Sigmoid colon (tissue), 7 donors: ENCODE measurements around the gene SLC25A15. TPM values are rescaled to one million over a fixed set of nuclear protein-coding genes. Genes with fewer than 3 reads are reported as not detected.
A peak's percentile ranks its signal among the peaks of the same experiment; 100 is the strongest.

Experiments
- DNase-seq: peaks from one replicate; pipeline ENCODE4 v3.0.0-alpha.2; 2019
- H3K27ac ChIP-seq, 4 donors: fragments of 200-600 bp; sonication (generic); one replicate each; pipeline ENCODE4 v1.5.1; 2016 to 2019; ENCODE audit warnings: mild to moderate bottlenecking in 1 of 4
- H3K27me3 ChIP-seq, 3 donors: fragments of 200-600 bp; sonication (generic); one replicate each; pipeline ENCODE4 v1.5.1; 2019; ENCODE audit warnings: mild to moderate bottlenecking in 1 of 3
- H3K36me3 ChIP-seq, 4 donors: fragments of 200-600 bp; sonication (generic); one replicate each; pipeline ENCODE4 v1.5.1; 2016 to 2019
- H3K4me1 ChIP-seq, 4 donors: fragments of 200-600 bp; sonication (generic); one replicate each; pipeline ENCODE4 v1.5.1; 2017 to 2019
- H3K4me3 ChIP-seq, 4 donors: fragments of 200-600 bp; sonication (generic); one replicate each; pipeline ENCODE4 v1.5.1; 2017 to 2019; ENCODE audit warnings: mild to moderate bottlenecking in 2 of 4, moderate library complexity in 1 of 4
- H3K9me3 ChIP-seq, 4 donors: fragments of 200-600 bp in 3 of 4; sonication (generic) in 3 of 4; one replicate each; pipeline versions ENCODE4 v1.5.1 to v1.6.1; 2013 to 2019
- CTCF ChIP-seq, 4 experiments: fragments of 450-650 bp in 3 of 4; fragments of 200-600 bp in 1 of 4; IDR thresholded peaks; one replicate each; pipeline ENCODE4 v1.5.1; 2016 to 2019; ENCODE audit warnings: antibody characterized with exemption in 4 of 4, mild to moderate bottlenecking in 3 of 4, moderate library complexity in 2 of 4
- EP300 ChIP-seq, 4 donors: sonication (generic); formaldehyde crosslinking; IDR thresholded peaks; one replicate each; pipeline ENCODE4 v1.6.1; 2017; ENCODE audit warnings: antibody characterized with exemption in 4 of 4
- POLR2A ChIP-seq, 2 donors: fragments of 450-650 bp; IDR thresholded peaks; one replicate each; pipeline ENCODE4 v1.6.1; 2016; ENCODE audit warnings: antibody characterized with exemption in 2 of 2, mild to moderate bottlenecking in 2 of 2, moderate library complexity in 2 of 2
- POLR2AphosphoS5 ChIP-seq, 4 donors: sonication (generic); formaldehyde crosslinking; IDR thresholded peaks; one replicate each; pipeline ENCODE4 v1.6.1; 2017; ENCODE audit warnings: antibody characterized with exemption in 4 of 4
- WGBS, 2 donors: extraction: QIAGEN DNeasy Blood & Tissue Kit; methylation state at CpG; one replicate each; pipeline ENCODE4 v1.1.7; 2013; 5-methylcytosine and 5-hydroxymethylcytosine counted together
- intact Hi-C: fragments of 100-400 bp; cut with DNase I; formaldehyde crosslinking; loops from one replicate; pipeline ENCODE4 v1.15.1; 2023
- polyA plus RNA-seq, 3 donors: library from polyadenylated mRNA; stranded (reverse); fragments of 200-250 nt; gene quantifications; one replicate each; pipeline ENCODE4 v1.2.3, GENCODE V29; 2013
- total RNA-seq, 4 donors: library from RNA; depleted of rRNA; stranded (reverse); fragments of >200 nt; gene quantifications; one replicate each; pipeline ENCODE4 v1.1.0, GENCODE V29; 2016
- donor health status: healthy with polysubstance abuse.
- donor health status: Bipolar disorder and iron deficiency.
- donor health status: healthy.

Gene SLC25A15
- total and polyA plus RNA-seq, 7 donors, result 0.55 to 6.5 (median 3.6) TPM

- WGBS, 2 donors, result 21 to 53% methylated on average over 3 of the region's 3 CpGs
- TF ChIP-seq CTCF (IDR thresholded peaks at IDR 0.05) (no peak), POLR2AphosphoS5 (IDR thresholded peaks at IDR 0.05) (no peak), EP300 (IDR thresholded peaks at IDR 0.05) (no peak)
- Histone ChIP-seq H3K4me1 (peaks cover 0 to 9% (median 0%) of the 10 kb centered on the region in 4 donors), H3K36me3 (no peaks in the 10 kb centered on the region), H3K9me3 (no peaks in the 10 kb centered on the region), H3K27me3 (no peaks in the 10 kb centered on the region), H3K4me3 (no peak overlapping the region), H3K27ac (peak overlapping the region in 1 of 4 donors; percentile 13)
- intact Hi-C loops, result loop anchor here (2.0 kb wide), 1 partner anchor 1097 kb away; no protein-coding TSS in a partner anchor
- no peak for DNase-seq
Observed at GRCh38 chr13:40777809-40778175, 11.6 kb upstream of the SLC25A15 start.

DNA sequence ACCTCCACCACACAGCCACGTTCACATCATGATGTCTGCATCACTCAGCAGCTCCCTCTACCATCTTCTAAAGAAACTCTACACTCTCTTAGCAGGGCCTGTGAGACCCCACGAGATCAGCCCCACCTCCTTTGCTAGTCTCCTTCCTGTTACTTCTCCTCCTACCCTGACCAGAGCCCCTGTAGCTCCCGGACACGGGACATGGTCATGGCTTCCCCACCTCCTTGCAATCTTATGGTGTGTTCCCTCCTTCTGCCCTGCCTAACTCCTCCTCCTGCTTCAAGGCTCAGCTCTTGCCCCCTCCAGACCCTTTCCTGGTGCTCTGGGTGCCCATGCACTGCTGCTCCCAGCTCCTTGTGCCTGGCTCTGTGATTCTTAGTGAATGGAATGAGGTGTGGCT lies 10.4 kb upstream of the SLC25A15 start:
- H3K9me3 ChIP-seq, result no peaks in the 10 kb centered on the region
- 62 to 63% methylated on average over 4 of the region's 4 CpGs for WGBS, 2 donors
- TF ChIP-seq EP300 (IDR thresholded peaks at IDR 0.05) (no peak), CTCF (IDR thresholded peaks at IDR 0.05) (no peak), POLR2AphosphoS5 (IDR thresholded peaks at IDR 0.05) (no peak), POLR2A (IDR thresholded peaks at IDR 0.05) (no peak)
- no peak overlapping the region for H3K4me3 ChIP-seq
- H3K27ac ChIP-seq, result no peak overlapping the region
- DNase-seq, result no peak
- intact Hi-C loops, result no loop called here
- peaks cover 0 to 9% (median 0%) of the 10 kb centered on the region in 4 donors for H3K4me1 ChIP-seq
- no peaks in the 10 kb centered on the region for H3K27me3 ChIP-seq
- H3K36me3 ChIP-seq, result no peaks in the 10 kb centered on the region

- intact Hi-C loops, result no loop called here
Observed at GRCh38 chr13:40779796-40780285, 9.6 kb upstream of the SLC25A15 start.

DNA sequence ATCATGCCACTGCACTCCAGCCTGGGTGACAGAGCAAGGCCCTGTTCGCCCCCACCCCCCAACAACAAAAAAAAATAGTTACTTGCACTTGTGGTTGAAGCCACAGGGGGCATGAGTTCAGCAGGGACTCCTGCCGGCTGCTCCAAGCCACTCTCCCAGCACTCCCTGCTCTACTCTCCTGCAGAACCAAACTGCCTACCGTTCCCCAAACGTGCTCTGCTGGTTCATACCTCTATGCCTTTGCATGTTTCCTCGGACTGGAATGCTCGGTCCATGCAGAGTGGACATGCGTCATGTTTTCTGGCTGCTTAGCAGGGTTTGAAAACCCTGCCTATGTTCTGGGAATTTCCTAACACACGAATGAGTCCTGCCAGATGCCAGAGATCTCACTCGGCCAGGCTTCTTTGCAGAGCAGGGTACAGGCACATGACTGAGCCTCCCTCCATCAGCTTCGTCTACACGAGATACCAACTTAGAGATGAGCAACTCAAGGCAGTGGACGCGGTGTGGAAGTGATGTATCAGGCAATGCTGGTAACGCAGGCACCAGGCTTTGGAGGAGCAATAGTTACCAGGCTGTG lies 8.5 kb upstream of the SLC25A15 start:
- 82 to 85% methylated on average over 14 of the region's 14 CpGs for WGBS, 2 donors

More at GRCh38 chr13:40779796-40780285, 9.6 kb upstream of the SLC25A15 start:
- WGBS, 2 donors, result 91 to 93% methylated on average over 5 of the region's 5 CpGs
- Histone ChIP-seq H3K4me1 (peaks cover 0 to 9% (median 0%) of the 10 kb centered on the region in 4 donors), H3K4me3 (no peak overlapping the region), H3K27ac (no peak overlapping the region), H3K9me3 (no peaks in the 10 kb centered on the region), H3K36me3 (no peaks in the 10 kb centered on the region), H3K27me3 (no peaks in the 10 kb centered on the region)
- DNase-seq, result no peak
- no peak for TF ChIP-seq EP300 (IDR thresholded peaks at IDR 0.05)
- TF ChIP-seq POLR2AphosphoS5 (IDR thresholded peaks at IDR 0.05), result no peak
- TF ChIP-seq CTCF (IDR thresholded peaks at IDR 0.05), result no peak
- no peak for TF ChIP-seq POLR2A (IDR thresholded peaks at IDR 0.05)

More for the DNA sequence above, 8.5 kb upstream of the SLC25A15 start:
- no peaks in the 10 kb centered on the region for H3K9me3 ChIP-seq
- no peaks in the 10 kb centered on the region for H3K36me3 ChIP-seq
- H3K4me1 ChIP-seq, result peaks cover 0 to 9% (median 0%) of the 10 kb centered on the region in 4 donors
- intact Hi-C loops, result no loop called here
- no peak overlapping the region for H3K4me3 ChIP-seq
- DNase-seq, result no peak
- no peaks in the 10 kb centered on the region for H3K27me3 ChIP-seq
- TF ChIP-seq POLR2AphosphoS5 (IDR thresholded peaks at IDR 0.05) (no peak), CTCF (IDR thresholded peaks at IDR 0.05) (no peak)
- no peak overlapping the region for H3K27ac ChIP-seq
